ENCODE measurements around the gene PRKACA. TPM values are rescaled to one million over a fixed set of nuclear protein-coding genes. Genes with fewer than 3 reads are reported as not detected.
"Not testable (repeated sequence)": the region's sequence is repeated elsewhere in the genome, so short reads cannot be mapped to it uniquely, and the experiment has no call there.

The PRKACA gene
- polyA plus RNA-seq, 1 experiment: 17.9 TPM

DNA sequence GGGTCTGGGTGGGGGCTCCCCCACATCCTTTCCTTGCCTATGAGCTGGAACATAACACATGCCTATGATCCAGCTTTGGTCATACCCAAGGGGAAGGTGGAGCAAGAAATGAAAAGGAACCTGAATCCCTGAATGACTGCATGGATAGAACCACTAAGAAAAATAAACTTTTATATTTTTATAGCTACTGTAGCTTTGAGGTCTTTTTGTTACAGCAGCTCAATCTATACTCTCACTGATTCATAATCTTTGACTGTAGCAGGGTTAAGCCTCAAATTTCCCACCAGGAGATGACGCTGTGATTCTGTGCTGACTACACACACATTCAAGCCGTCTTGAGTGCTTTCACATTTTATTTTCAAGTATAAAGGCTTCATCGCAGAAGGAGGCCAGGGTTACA lies 64.5 kb downstream of the PRKACA start:
- no peak overlapping the region for H3K4me3 ChIP-seq (ENCODE audit: low read depth, low read length)
- H3K27me3 ChIP-seq (ENCODE audit: control insufficient read depth, insufficient read depth, low read length): no peaks in the 10 kb centered on the region
- POLR2A ChIA-PET: no interaction called here
- no peak overlapping the region for H3K27ac ChIP-seq (ENCODE audit: low read depth, low read length)
- no peak for DNase-seq (ENCODE audit: low read depth, low spot score)
- TF ChIP-seq CTCF (IDR thresholded peaks at IDR 0.05; ENCODE audit: low read depth, low read length): no peak
- CTCF ChIA-PET: interaction anchor here (0.9 to 1.2 kb wide), 4 partner anchors 9 to 62 kb away, joined by 3 to 4 read pairs (median 3); partner anchors contain the start of genes IL27RA and PALM3
- peaks cover 10% of the 10 kb centered on the region for H3K9me3 ChIP-seq (ENCODE audit: control insufficient read depth, insufficient read depth, low read length)

- Histone ChIP-seq H3K9me3 (ENCODE audit: control insufficient read depth, insufficient read depth, low read length) (peaks cover 10% of the 10 kb centered on the region), H3K27ac (ENCODE audit: low read depth, low read length) (no peak overlapping the region), H3K27me3 (ENCODE audit: control insufficient read depth, insufficient read depth, low read length) (no peaks in the 10 kb centered on the region), H3K4me3 (ENCODE audit: low read depth, low read length) (no peak overlapping the region)
- DNase-seq (ENCODE audit: low read depth, low spot score): no peak
- ChIA-PET CTCF (interaction anchor here (0.9 to 1.2 kb wide), 4 partner anchors 9 to 63 kb away, joined by 3 to 4 read pairs (median 3); partner anchors contain the start of genes IL27RA and PALM3), POLR2A (no interaction called here)
- TF ChIP-seq CTCF (IDR thresholded peaks at IDR 0.05; ENCODE audit: low read depth, low read length): no peak
Measured at GRCh38 chr19:14052470-14052869, 65.1 kb downstream of the PRKACA start.

GRCh38 chr19:14051980-14052379 lies 65.6 kb downstream of the PRKACA start:
- H3K9me3 ChIP-seq (ENCODE audit: control insufficient read depth, insufficient read depth, low read length): peaks cover 10% of the 10 kb centered on the region
- DNase-seq (ENCODE audit: low read depth, low spot score): no peak
- H3K27me3 ChIP-seq (ENCODE audit: control insufficient read depth, insufficient read depth, low read length): no peaks in the 10 kb centered on the region
- H3K4me3 ChIP-seq (ENCODE audit: low read depth, low read length): no peak overlapping the region
- no peak for TF ChIP-seq CTCF (IDR thresholded peaks at IDR 0.05; ENCODE audit: low read depth, low read length)
- ChIA-PET POLR2A (no interaction called here), CTCF (interaction anchor here (1.1 kb wide), 1 partner anchor 10 kb away, joined by 3 read pairs; no protein-coding TSS in a partner anchor)
- no peak overlapping the region for H3K27ac ChIP-seq (ENCODE audit: low read depth, low read length)

DNA sequence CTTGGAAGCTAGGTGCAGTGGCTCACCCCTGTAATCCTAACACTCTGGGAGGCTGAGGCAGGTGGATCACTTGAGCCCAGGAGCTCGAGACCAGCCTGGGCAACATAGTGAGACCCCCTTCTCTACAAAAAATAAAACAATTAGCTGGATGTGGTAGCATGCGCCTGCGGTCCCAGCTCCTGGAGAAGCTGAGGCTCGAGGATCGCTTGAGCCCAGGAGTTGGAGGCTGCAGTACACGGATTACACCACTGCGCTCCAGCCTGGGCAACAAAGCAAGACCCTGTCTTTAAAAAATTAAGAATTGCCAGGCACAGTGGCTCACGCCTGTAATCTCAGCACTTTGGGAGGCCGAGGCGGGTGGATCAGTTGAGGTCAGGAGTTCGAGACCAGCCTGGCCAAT lies 66.6 kb downstream of the PRKACA start:
- H3K27ac ChIP-seq (ENCODE audit: low read depth, low read length); POLR2A ChIA-PET; DNase-seq (ENCODE audit: low read depth, low spot score); H3K27me3 ChIP-seq (ENCODE audit: control insufficient read depth, insufficient read depth, low read length); H3K4me3 ChIP-seq (ENCODE audit: low read depth, low read length): not testable (repeated sequence)
- CTCF ChIA-PET: interaction anchor here (1.1 to 1.7 kb wide), 2 partner anchors 8 to 9 kb away, joined by 3 to 7 read pairs; no protein-coding TSS in a partner anchor
- peaks cover 10% of the 10 kb centered on the region for H3K9me3 ChIP-seq (ENCODE audit: control insufficient read depth, insufficient read depth, low read length)

GRCh38 chr19:14050512-14050911 lies 67.0 kb downstream of the PRKACA start:
- ChIA-PET CTCF (interaction anchor here (0.6 to 1.7 kb wide), 4 partner anchors 8 to 45 kb away, joined by 3 to 7 read pairs (median 3); no protein-coding TSS in a partner anchor), POLR2A (no interaction called here)
- H3K4me3 ChIP-seq (ENCODE audit: low read depth, low read length): no peak overlapping the region
- no peaks in the 10 kb centered on the region for H3K27me3 ChIP-seq (ENCODE audit: control insufficient read depth, insufficient read depth, low read length)
- peaks cover 10% of the 10 kb centered on the region for H3K9me3 ChIP-seq (ENCODE audit: control insufficient read depth, insufficient read depth, low read length)
- H3K27ac ChIP-seq (ENCODE audit: low read depth, low read length): no peak overlapping the region
- no peak for DNase-seq (ENCODE audit: low read depth, low spot score)
- TF ChIP-seq CTCF (IDR thresholded peaks at IDR 0.05; ENCODE audit: low read depth, low read length): no peak
